ENCODE data around the gene AP2A1. TPM values are rescaled to one million over a fixed set of nuclear protein-coding genes. Genes with fewer than 3 reads are reported as not detected.

The AP2A1 gene
- total RNA-seq, 4 donors from 2014 or later, result 48.4 to 77.6 (median 66.9) TPM

- Histone ChIP-seq H3K27me3 (no peaks in the 10 kb centered on the region), H3K36me3 (no peaks in the 10 kb centered on the region), H3K9me3 (no peaks in the 10 kb centered on the region), H3K27ac (no peak overlapping the region), H3K4me1 (peaks cover 0 to 4% of the 10 kb centered on the region in 2 donors), H3K4me3 (replicated peaks in 1 of 3) (no peak overlapping the region)
- WGBS, 2 donors, result 82 to 83% methylated on average over 5 of the region's 5 CpGs
- DNase-seq, result no peak
- TF ChIP-seq CTCF (IDR thresholded peaks at IDR 0.05), result no peak
- no peak for TF ChIP-seq POLR2A (IDR thresholded peaks at IDR 0.05)
- intact Hi-C loops (cut with DNase I), result no loop called here
These were observed 79.6 kb downstream of the AP2A1 start for GRCh38 chr19:49846408-49846807.

- intact Hi-C loops (cut with DNase I), result no loop called here
- 84 to 91% methylated on average over 10 of the region's 10 CpGs for WGBS, 2 donors
- Histone ChIP-seq H3K4me3 (replicated peaks in 1 of 3) (no peak overlapping the region), H3K27me3 (no peaks in the 10 kb centered on the region), H3K4me1 (peaks cover 13 to 14% of the 10 kb centered on the region in 2 donors), H3K27ac (no peak overlapping the region), H3K9me3 (no peaks in the 10 kb centered on the region), H3K36me3 (no peaks in the 10 kb centered on the region)
- DNase-seq, result no peak
- TF ChIP-seq CTCF (IDR thresholded peaks at IDR 0.05) (no peak), POLR2A (IDR thresholded peaks at IDR 0.05) (no peak)
These were observed 81.2 kb downstream of the AP2A1 start for GRCh38 chr19:49847731-49848696.

- H3K36me3 ChIP-seq, result no peaks in the 10 kb centered on the region
- peaks cover 19 to 20% of the 10 kb centered on the region in 2 donors for H3K4me1 ChIP-seq
- WGBS, 2 donors, result 90 to 93% methylated on average over 3 of the region's 3 CpGs
- H3K27me3 ChIP-seq, result no peaks in the 10 kb centered on the region
- no peaks in the 10 kb centered on the region for H3K9me3 ChIP-seq
- no peak overlapping the region for H3K4me3 ChIP-seq (replicated peaks in 1 of 3)
- intact Hi-C loops (cut with DNase I), result no loop called here
- TF ChIP-seq POLR2A (IDR thresholded peaks at IDR 0.05), result no peak
- no peak for TF ChIP-seq CTCF (IDR thresholded peaks at IDR 0.05)
- no peak for DNase-seq
- H3K27ac ChIP-seq, result no peak overlapping the region
These were observed 82.1 kb downstream of the AP2A1 start for GRCh38 chr19:49848938-49849337.

- Histone ChIP-seq H3K9me3 (no peaks in the 10 kb centered on the region), H3K4me3 (replicated peaks in 1 of 3) (no peak overlapping the region), H3K27me3 (no peaks in the 10 kb centered on the region), H3K36me3 (no peaks in the 10 kb centered on the region), H3K4me1 (peaks cover 20% of the 10 kb centered on the region in 2 donors), H3K27ac (no peak overlapping the region)
- intact Hi-C loops (cut with DNase I), result loop anchor here (5.0 kb wide), 1 partner anchor 32 kb away; the partner anchor contains the start of gene MED25
- 91 to 92% methylated on average over 15 of the region's 15 CpGs for WGBS, 2 donors
- no peak for TF ChIP-seq POLR2A (IDR thresholded peaks at IDR 0.05)
- no peak for TF ChIP-seq CTCF (IDR thresholded peaks at IDR 0.05)
- DNase-seq, result no peak
These were observed 82.8 kb downstream of the AP2A1 start for GRCh38 chr19:49849433-49850220.

Measured in thyroid gland (tissue), 4 donors.